Tibial nerve (tissue), 4 donors: ENCODE data around the gene PCGF6. TPM values are rescaled to one million over a fixed set of nuclear protein-coding genes. Genes with fewer than 3 reads are reported as not detected.

Source experiments
- DNase-seq, 2 donors: peaks; one replicate each; pipeline ENCODE4 v3.0.0-alpha.2; 2019; ENCODE audit warnings: low spot score in 2 of 2
- H3K27ac ChIP-seq, 4 donors: fragments of 200-600 bp; sonication (generic) in 3 of 4; one replicate each; pipeline ENCODE4 v1.5.1; 2017 to 2019; ENCODE audit warnings: mild to moderate bottlenecking in 1 of 4
- H3K27me3 ChIP-seq, 2 donors: fragments of 200-600 bp; sonication (generic) in 1 of 2; one replicate each; pipeline versions ENCODE4 v1.5.1 to v1.6.0; 2017 to 2019
- H3K36me3 ChIP-seq, 3 donors: fragments of 200-600 bp; sonication (generic); one replicate each; pipeline ENCODE4 v1.5.1; 2018 to 2019
- H3K4me1 ChIP-seq, 4 donors: fragments of 200-600 bp; sonication (generic) in 3 of 4; one replicate each; pipeline ENCODE4 v1.5.1; 2017 to 2019
- H3K4me3 ChIP-seq, 4 donors: fragments of 200-600 bp; sonication (generic) in 3 of 4; one replicate each; pipeline ENCODE4 v1.5.1; 2017 to 2019; ENCODE audit warnings: mild to moderate bottlenecking in 1 of 4, moderate library complexity in 1 of 4
- H3K9me3 ChIP-seq, 4 donors: fragments of 200-600 bp; sonication (generic) in 3 of 4; one replicate each; pipeline ENCODE4 v1.5.1; 2017 to 2019
- EP300 ChIP-seq, 2 donors: sonication (generic); formaldehyde crosslinking; IDR thresholded peaks; one replicate each; pipeline ENCODE4 v1.6.1; 2017; ENCODE audit warnings: antibody characterized with exemption in 2 of 2, mild to moderate bottlenecking in 1 of 2
- POLR2A ChIP-seq, 2 donors: fragments of 450-650 bp; IDR thresholded peaks; one replicate each; pipeline ENCODE4 v1.6.1; 2017; ENCODE audit warnings: antibody characterized with exemption in 2 of 2, mild to moderate bottlenecking in 2 of 2, moderate library complexity in 2 of 2
- WGBS, 2 donors: methylation state at CpG; one replicate each; pipeline ENCODE4 v1.1.5; 2018; 5-methylcytosine and 5-hydroxymethylcytosine counted together
- total RNA-seq, 4 donors: library from RNA; depleted of rRNA; stranded (reverse); fragments of >200 nt; gene quantifications; one replicate each; pipeline ENCODE4 v1.1.0, GENCODE V29; 2016
- TF ChIP-seq, protein P1 (sequence below), 5 experiments: fragments of 200-600 bp in 3 of 5; fragments of 450-650 bp in 2 of 5; sonication (generic) in 3 of 5; IDR thresholded peaks; one replicate each; pipeline ENCODE4 v1.5.1; 2016 to 2019; ENCODE audit warnings: antibody characterized with exemption in 5 of 5, mild to moderate bottlenecking in 3 of 5, moderate library complexity in 2 of 5

PCGF6 gene
- total RNA-seq, 4 donors from 2014 or later, result 22.1 to 35.4 (median 25.4) TPM

- no peak overlapping the region for H3K27ac ChIP-seq
- TF ChIP-seq EP300 (IDR thresholded peaks at IDR 0.05) (no peak), POLR2A (IDR thresholded peaks at IDR 0.05) (no peak)
- TF ChIP-seq, protein P1, sequence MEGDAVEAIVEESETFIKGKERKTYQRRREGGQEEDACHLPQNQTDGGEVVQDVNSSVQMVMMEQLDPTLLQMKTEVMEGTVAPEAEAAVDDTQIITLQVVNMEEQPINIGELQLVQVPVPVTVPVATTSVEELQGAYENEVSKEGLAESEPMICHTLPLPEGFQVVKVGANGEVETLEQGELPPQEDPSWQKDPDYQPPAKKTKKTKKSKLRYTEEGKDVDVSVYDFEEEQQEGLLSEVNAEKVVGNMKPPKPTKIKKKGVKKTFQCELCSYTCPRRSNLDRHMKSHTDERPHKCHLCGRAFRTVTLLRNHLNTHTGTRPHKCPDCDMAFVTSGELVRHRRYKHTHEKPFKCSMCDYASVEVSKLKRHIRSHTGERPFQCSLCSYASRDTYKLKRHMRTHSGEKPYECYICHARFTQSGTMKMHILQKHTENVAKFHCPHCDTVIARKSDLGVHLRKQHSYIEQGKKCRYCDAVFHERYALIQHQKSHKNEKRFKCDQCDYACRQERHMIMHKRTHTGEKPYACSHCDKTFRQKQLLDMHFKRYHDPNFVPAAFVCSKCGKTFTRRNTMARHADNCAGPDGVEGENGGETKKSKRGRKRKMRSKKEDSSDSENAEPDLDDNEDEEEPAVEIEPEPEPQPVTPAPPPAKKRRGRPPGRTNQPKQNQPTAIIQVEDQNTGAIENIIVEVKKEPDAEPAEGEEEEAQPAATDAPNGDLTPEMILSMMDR (IDR thresholded peaks at IDR 0.05), result no peak
- H3K9me3 ChIP-seq, result no peaks in the 10 kb centered on the region
- peaks cover 0 to 49% (median 21%) of the 10 kb centered on the region in 4 donors for H3K4me1 ChIP-seq
- peaks cover 0 to 40% (median 6%) of the 10 kb centered on the region in 3 donors for H3K36me3 ChIP-seq
- no peak overlapping the region for H3K4me3 ChIP-seq
- WGBS, 2 donors, result 89 to 93% methylated on average over 14 of the region's 14 CpGs
- H3K27me3 ChIP-seq, result no peaks in the 10 kb centered on the region
- DNase-seq, result no peak
Observed at GRCh38 chr10:103394180-103394579, 43.2 kb upstream of the PCGF6 start.

- no peak overlapping the region for H3K27ac ChIP-seq
- no peak for DNase-seq
- WGBS, 2 donors, result 94% methylated on average over 5 of the region's 5 CpGs
- TF ChIP-seq, protein P1 (IDR thresholded peaks at IDR 0.05), result no peak
- no peak for TF ChIP-seq EP300 (IDR thresholded peaks at IDR 0.05)
- no peak for TF ChIP-seq POLR2A (IDR thresholded peaks at IDR 0.05)
- no peak overlapping the region for H3K4me3 ChIP-seq
- H3K27me3 ChIP-seq, result no peaks in the 10 kb centered on the region
- H3K9me3 ChIP-seq, result no peaks in the 10 kb centered on the region
- peaks cover 0 to 91% (median 2%) of the 10 kb centered on the region in 3 donors for H3K36me3 ChIP-seq
- no peaks in the 10 kb centered on the region for H3K4me1 ChIP-seq
Observed at GRCh38 chr10:103382769-103383168, 31.8 kb upstream of the PCGF6 start.

DNA sequence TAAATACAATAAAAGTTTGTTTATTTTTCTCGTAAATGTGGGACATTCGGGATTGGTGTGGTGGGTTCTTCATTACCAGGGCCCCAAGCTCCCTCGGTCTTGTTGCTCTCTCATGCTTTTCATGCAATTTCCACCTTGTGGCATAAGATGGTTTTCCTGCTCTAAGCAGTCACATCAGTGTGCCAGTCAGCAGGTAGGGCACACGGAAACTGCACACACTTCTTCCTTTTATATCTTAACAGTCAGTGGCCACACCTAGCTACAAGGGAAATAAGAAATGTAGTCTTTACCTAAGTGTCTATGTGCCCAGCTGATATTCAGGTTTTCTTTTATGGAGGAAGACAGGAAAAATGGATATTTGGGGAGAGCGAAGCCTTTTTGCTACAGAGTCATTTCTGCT is 23.3 kb upstream of the PCGF6 start:
- H3K27me3 ChIP-seq, result no peaks in the 10 kb centered on the region
- H3K4me1 ChIP-seq, result peaks cover 0 to 18% (median 4%) of the 10 kb centered on the region in 4 donors
- WGBS, 2 donors, result 92 to 94% methylated on average over 5 of the region's 5 CpGs
- H3K27ac ChIP-seq, result no peak overlapping the region
- TF ChIP-seq EP300 (IDR thresholded peaks at IDR 0.05), result no peak
- TF ChIP-seq POLR2A (IDR thresholded peaks at IDR 0.05), result no peak
- TF ChIP-seq, protein P1 (IDR thresholded peaks at IDR 0.05), result no peak
- H3K4me3 ChIP-seq, result no peak overlapping the region
- no peaks in the 10 kb centered on the region for H3K9me3 ChIP-seq
- peaks cover 0 to 51% (median 9%) of the 10 kb centered on the region in 3 donors for H3K36me3 ChIP-seq
- DNase-seq, result no peak

DNA sequence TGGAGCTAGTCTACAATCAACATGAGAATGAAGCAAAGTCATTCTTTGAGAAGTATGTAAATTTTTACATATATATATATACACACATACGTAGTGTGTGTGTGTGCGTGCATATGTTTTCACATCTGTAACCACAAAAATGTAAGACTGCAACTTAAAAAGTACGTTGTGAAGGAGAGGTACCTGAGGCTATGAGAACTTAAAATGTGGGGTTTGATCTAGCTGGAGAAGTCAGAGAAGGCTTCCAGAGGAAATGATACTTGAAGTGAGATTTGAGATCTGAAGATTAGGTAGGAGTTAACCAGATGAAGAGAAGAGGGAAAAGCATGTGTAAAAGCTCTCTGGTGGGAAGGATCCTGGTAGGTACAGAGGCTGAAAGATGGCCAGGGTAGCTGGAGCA is 22.6 kb upstream of the PCGF6 start:
- H3K9me3 ChIP-seq, result no peaks in the 10 kb centered on the region
- DNase-seq, result no peak
- peaks cover 0 to 48% (median 9%) of the 10 kb centered on the region in 3 donors for H3K36me3 ChIP-seq
- H3K27me3 ChIP-seq, result no peaks in the 10 kb centered on the region
- no peak overlapping the region for H3K4me3 ChIP-seq
- peaks cover 0 to 24% (median 10%) of the 10 kb centered on the region in 4 donors for H3K4me1 ChIP-seq
- 90 to 91% methylated on average over 3 of the region's 3 CpGs for WGBS, 2 donors
- H3K27ac ChIP-seq, result no peak overlapping the region
- TF ChIP-seq, protein P1 (IDR thresholded peaks at IDR 0.05), result no peak
- TF ChIP-seq POLR2A (IDR thresholded peaks at IDR 0.05) (no peak), EP300 (IDR thresholded peaks at IDR 0.05) (no peak)

- Histone ChIP-seq H3K4me1 (peaks cover 0 to 24% (median 10%) of the 10 kb centered on the region in 4 donors), H3K36me3 (no peaks in the 10 kb centered on the region), H3K9me3 (no peaks in the 10 kb centered on the region), H3K27ac (peak within 1 kb of the TSS; percentile 84 to 92 (median 89)), H3K27me3 (no peaks in the 10 kb centered on the region), H3K4me3 (peak within 1 kb of the TSS; percentile 88 to 98 (median 92))
- DNase-seq, result peak; percentile 79 to 93
- 0 to 1% methylated on average over 26 to 46 of the region's 81 CpGs for WGBS, 2 donors
- TF ChIP-seq, protein P1 (IDR thresholded peaks at IDR 0.05), result peak in 3 of 5 experiments; percentile 16 to 64 (median 40)
- TF ChIP-seq EP300 (IDR thresholded peaks at IDR 0.05) (peak; percentile 74 to 99), POLR2A (IDR thresholded peaks at IDR 0.05) (peak; percentile 77 to 92)
Observed at GRCh38 chr10:103367782-103368518, 17.0 kb upstream of the PCGF6 start, which contains the start of gene TAF5. Gene TAF5, plus strand, starts transcription at chr10:103367976. Its CDS starts 14 bp downstream, at chr10:103367990.
